HG03108 (cell line): Measurements from ENCODE around the gene ANXA11.

Experiments used
- ATAC-seq: cut with Tn5 transposase; IDR thresholded peaks from one replicate; pipeline ENCODE4 v1.9.1; 2021; ENCODE audit warnings: moderate library complexity; ENCODE audit not compliant: unreplicated experiment

The ANXA11 gene

DNA sequence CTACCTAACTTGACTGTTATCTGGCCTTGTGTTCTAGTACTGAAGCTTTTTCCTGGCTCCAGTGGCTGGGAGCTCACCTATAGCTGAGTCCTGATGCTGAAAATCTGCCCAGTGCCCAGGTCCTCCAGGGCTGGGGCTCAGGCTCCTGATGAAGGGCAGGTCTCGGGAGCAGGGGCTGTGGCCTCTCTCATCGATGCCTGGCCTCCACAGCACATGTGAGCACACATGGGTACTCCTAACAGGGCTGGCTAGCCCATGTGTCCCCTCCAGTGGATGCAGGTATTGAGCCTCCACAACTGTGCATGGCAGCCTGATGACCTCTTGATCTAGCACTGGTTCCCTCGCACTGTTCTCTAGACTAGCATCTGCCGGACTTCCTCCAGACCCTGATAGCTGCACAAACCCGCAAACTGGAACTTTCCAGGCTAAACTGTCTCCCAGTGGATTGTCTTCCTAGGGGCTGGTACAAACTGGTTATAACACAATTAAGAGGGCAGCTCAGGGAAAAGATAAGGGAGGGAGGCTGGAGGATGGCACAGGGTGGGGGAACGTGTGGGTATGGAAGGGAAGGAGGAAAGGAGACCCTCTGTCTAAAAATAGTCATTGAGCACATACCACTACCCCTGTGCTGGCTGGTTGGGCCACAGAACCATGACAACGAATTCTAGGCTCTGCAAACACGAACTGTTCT lies 37.7 kb downstream of the ANXA11 start:
- ATAC-seq, result no peak

DNA sequence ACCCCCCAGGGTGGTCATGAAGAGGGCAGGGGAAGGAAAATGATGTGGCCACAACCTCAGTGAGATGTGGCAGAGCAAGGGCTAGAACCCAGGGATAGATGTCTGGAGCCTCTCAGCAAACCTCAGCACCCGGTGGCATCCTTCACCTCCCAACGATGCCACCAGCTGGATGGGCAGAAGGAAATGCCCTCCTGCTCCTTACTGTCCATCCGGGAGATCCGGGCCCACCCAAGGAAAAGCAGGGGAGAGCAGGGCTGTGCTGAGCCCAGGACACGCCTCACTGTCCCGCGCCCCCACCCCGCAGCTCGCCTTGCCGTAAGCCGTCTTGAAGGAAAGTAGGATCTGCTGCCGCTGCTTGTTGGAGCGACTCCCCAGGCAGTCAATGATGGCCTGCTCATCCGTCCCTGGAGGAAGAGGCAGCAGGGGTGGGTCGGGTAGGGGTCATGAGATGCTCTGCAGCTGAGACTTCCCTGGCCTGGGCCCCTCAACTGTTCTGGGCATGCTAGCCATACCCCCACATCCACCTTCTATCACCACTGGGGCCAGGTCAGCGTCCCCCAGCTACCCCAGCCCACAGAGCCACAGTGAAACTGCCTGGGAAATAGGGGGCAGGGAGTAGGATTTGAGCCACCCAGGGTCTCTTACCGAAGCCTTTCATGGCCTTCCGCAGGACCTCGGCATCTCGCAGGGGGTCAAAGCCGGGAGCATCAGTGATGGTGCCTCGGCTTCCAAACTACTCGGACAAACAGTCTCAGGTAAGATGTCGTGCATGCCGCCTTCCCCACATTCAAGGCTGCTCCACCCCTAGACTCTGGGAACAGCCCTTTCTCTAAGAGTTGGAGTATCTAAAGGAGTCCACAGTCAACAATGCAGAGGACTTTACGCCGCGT lies 38.5 kb downstream of the ANXA11 start:
- ATAC-seq, result no peak

DNA sequence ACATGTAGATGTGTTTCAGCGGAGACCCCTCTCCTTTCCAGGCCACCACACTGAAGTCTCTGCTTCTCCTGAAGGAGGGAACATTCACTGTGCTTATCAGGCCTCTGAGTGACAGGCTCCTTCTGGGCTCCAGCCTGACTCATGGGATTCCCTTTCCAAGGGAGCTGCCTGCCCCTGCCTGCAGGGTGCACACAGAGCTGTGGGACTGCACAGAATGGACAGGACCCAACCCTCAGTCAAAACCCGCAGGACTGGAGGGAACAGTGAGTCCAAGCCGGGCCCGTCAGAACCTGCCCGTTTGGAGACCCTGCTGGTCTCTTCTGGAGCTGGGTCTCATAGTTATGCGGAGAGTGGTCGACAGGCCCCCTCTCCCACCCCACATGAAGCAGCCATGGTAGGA lies 40.2 kb downstream of the ANXA11 start:
- ATAC-seq, result no peak

DNA sequence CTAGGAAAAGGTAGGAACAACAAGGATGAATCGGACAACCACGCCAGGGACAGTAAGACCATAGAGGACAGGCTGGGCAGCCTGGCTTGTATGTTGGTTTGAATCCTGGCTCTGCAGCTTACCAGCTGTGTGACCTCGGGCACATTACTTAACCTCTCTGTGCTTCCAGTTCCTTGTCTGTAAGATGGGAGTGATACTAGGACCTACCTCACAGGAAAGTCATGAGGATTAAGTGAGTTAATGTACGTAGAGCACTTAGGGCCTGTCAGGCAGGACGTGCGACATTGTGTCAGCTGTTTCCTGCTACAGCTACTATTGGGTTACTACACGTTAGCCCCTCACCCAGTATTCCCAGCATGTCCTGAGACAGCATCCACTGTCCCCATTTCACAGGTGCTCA lies 40.7 kb downstream of the ANXA11 start:
- ATAC-seq, result no peak

DNA sequence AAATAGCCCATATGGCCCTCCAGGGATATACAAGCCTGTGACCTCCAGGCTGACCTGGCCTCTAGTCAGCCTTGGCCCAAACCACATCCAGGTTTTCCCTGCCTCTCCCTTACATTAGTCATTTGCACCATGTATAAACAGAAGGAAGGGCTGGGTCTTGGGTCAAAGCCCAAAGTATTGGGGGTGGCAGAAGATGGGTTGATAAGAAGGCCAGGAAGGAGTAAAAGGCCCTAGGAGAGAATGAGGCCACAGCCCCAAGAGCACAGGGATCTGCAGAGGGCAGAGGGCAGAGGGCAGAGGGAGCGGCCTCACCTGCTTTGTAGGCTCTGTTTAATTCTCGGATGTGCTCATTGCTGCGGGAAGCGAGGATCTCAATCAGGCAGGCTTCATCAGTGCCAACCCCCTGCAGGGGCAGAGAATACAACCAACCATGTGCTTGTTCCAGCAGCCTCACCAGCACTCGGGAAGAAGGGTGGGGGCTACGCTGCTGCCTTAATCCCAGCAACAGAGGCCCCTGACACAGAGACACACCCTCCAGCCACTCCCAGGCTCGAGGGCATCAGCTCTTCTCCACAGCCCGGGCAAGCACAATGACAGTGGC lies 41.5 kb downstream of the ANXA11 start:
- no peak for ATAC-seq

DNA sequence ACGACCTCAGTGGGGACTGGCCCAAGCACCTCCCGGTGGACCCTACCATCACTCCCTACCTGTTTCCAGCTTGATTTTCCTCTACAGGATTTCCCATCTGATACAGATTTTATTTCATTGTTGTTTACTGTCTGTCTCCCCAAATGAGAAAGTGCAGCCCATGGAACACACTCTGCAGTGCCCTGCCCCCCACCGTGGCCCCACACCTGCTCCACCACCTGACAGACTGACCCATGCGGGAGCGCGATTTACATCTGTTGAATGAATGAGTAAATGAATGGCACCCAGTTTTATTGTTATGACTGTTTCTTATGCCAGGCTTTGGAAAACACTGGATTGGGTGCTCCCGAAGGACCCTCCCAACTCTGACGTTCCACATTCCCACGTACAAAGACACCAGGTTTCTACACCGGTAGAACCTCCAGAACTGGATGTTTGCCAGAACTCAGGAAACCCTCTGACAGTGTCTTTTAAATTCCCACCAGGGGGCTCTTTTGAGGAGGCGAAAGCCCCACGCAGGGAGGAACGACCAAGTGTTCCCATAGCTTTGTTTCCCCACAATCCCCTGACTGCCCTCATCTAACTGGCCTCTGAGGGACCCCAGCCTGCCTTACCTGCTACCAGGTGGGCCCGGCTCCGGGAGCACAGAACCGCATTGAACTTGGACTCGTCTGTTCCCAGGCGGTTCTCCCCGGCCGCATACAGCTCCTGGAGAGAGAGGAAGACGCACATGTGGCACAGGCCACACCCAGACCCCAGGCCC lies 43.8 kb downstream of the ANXA11 start:
- ATAC-seq, result no peak

DNA sequence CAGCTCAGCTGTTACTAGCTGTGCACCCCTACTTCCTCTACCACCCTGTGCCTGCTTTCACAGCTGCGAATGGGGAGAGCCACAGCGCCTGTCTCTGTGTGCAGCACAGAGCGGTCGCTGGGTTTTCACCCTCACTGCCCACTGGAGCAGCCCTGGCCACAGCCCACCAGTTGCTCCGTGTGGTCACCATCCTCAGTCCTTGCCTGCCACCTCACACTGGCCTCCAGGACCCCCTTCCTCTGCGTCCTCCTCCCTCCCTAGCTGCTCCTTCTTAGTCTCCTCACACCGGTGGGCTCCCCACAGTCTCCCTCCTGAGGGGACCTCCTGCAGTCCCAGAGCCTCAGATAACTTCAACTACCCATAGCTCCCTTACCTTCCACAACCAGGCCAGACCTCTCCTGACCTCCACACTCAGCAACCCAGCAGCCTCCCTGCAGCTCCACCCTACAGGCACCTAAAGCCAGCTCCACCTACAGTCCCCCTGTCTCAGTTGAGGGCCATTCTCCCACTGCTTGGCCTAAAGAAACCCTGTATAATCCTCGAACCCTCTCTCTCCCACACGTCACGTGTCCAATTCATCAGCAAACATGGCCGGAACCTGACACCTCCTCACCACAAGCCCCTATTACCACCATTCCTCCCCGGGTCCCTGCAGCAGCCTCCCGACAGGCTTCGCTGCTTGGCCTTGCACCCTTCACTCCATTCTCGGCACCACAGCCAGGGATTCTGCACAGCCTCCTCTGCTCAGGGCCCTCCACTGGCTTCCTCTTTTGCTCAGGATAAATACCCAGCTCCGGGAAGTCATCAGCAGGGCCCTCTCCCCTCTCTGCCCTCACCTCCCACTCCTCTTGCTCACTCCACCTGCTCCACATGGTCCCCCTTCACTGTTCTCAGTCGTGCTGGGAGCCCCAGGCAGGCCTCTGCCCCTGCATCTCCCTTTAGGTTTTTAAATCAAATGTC lies 44.7 kb downstream of the ANXA11 start:
- no peak for ATAC-seq

DNA sequence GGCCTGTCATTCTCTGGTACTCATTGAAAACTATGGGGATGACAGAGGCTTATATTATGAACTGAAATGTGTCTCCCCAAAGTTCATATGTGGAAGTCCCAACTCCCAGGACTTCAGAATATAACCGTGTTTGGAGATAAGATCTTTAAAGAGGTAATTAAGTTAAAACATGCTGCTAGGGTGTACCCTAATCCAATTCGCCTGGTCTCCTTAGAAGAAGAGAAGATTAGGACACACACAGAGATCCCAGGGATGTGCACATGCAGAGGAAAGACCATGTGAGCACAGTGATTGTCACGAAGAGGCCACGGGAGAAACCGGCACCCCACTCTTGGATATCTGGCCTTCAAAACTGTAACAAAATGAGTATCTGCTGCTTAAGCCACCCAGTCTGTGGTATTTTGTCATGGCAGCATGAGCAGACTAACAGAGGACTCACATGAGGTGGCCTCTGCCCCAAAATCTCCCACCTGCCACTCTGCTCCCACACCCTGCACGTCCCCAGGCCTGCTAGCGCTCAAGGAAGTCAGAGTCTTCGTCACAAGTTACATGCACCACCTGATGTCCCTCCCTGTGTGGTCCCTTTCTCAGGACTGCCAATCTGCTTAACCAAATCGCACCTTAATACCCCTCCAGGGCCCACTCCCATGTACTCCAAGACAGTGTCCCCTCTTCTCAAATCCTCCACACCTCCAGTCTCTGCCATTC lies 46.0 kb downstream of the ANXA11 start:
- ATAC-seq, result no peak

DNA sequence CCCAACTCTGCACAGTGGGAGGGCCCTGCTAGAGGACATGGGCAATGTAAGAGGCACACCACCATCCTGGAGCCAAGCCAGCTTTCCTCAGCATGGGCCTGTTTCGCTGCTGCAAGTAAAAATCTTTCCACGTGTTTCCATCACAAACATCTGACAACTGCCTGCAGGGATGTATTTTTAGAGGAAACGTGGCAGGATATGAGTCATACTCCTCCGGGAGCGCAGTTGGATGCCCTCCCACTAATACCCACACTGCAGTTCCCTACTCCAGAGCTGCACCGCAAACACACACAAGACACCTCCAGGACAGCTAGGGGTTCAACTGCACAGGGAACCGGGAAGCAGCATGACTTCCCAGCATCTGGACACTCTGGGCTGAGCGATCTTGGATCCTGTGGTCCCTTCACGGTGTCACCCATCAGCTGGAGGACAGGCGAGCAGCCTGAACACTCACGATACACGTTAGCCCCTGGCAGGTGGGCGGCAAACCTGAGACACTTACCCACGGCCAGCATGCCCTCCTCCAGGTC lies 46.7 kb downstream of the ANXA11 start:
- no peak for ATAC-seq

DNA sequence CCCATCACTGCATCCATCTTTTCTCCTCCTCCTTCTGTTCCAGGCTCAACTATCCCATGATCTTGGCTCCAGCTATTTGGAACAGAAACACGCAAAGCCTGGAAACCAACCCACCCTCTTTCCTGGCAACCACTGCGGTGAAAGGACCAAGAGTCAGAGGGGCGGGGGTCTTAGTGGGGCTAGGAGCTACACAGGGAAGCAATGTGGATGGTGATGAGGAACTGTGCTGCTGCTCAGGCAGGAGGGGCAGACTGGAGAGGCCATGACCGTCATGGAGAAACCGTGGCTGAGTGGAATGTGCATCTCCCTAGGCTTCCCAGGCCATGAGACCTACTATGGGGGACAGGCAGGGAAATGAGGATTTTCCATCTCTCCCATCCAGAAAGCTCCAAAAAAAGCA lies 47.2 kb downstream of the ANXA11 start:
- no peak for ATAC-seq

DNA sequence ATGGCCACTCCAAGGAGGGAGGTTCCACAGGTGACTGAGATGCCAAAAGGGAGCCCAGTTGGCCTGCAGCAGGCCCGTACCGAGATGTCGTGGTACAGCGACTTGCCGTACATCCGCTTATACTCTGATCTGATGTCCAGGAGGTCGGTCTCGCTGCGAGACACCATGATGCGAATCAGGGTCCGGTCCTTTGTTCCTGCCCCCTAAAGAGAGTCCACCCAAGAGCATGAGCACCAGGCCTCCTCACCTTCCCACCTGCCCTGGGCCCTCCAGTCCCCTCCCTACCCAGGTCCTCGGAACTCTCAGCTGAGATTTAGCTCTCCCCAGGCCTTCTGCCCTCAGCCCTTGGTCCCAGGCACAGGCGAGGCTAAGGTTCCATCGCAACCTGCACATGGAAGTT lies 47.8 kb downstream of the ANXA11 start:
- ATAC-seq, result no peak

DNA sequence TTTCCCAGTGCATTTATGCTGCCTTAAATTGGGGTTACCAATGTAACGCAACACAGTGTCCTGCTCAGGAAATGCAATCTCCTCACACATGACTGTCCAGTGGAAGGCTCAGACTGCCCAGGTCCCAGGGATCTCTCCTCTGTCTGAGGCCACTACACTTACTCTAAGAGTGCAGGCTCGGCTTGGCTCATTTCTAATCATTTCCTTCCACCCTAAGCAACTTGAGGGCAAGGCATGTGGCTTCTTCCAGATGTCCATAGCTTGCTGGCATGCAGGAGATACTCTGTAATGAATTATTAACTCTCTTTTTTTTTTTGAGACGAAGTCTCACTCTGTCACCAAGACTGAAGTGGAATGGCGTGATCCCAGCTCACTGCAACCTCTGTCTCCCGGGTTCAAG lies 49.1 kb downstream of the ANXA11 start:
- no peak for ATAC-seq

DNA sequence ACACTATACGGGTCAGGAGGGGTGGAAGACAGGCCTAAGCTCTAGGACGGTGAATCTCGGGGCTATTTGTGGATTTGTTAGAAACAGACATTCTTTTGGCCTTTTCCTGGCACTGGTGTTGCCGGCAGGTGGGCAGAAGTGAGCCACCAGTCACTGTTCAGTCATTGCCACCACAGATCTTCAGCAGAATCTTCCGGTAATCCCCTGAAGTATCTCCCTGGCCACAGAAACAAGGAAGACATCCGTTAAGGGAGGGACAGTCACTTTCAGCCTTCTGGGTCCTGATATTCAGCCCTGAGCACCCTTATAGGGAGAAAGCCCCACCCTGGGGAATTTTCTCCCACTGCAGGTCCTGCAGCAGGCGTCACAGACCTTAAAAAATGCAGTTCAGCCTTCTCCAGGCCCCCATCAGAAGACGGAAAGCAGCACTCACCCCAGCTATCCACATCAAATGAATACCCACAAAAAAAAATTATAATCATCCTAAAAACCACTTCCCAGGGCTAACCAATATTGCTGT lies 49.6 kb downstream of the ANXA11 start:
- ATAC-seq, result no peak

DNA sequence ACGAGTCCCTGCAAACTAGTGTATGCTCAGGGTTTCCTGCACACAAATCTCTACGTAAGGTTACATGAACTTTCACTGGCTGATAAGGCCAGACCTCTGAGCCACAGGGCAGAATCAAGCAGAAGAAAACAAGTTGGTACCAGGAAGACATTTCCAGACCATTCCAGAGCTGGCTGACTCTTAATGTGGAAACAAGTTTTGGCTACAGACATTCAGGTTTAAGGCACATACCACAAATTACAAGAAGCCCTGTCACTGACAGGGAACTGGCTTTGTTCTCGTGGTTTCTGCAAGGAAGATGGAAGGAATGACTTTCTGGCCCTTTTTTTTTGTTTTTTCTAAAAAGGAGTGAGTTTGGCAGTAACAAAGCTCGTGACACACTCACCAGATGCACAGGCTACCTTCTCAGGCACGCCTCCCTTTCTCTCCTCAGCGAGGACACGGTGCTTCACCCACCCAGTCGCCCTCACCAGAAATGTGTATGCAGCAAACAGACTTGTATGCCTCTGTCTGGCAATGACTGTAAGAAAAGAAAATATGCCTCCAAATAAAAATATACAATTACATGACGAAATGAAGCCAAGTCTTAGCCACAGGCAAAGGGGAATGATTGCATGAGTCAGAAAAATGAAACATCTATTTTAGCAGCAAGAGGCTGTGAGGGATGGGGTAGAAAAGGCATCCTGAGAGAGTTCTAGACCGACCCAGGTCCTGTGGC lies 50.2 kb downstream of the ANXA11 start:
- ATAC-seq, result no peak

DNA sequence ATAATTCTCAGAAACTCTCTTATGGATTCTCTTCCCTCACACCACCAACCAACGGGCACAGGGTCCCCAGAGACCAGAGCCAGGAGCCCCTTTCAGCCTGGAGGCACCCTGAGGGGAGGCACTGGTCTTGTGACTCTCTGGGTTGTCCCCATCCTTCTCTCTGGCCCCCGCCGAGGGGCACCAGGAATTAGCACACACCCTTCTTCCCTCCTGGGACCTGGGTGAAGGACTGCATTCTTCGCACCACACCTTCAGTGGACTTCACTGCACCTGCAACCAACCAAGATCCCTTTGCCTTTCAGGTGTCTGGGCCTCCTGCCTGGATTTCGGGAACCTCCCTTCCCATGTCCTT lies 50.7 kb downstream of the ANXA11 start:
- no peak for ATAC-seq

DNA sequence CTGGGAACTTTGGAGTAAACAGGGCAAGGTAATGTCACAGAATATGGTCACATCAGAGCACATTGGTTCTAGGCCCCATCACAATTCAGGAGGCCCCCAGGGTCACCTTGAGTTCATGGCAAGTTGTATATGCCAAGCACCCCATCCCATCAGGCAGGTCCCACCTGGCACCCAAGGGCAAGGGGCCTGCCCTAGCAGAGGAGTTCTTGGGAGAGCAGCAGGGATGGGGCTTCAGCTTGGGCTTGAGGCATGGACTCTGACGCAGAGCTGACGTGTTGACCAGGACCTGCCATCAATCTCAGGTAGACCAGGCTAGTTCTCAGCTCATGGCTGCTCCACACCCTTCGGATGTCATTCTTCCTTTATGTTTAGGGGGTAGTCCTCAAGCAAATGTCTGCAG lies 51.9 kb downstream of the ANXA11 start:
- ATAC-seq, result no peak

DNA sequence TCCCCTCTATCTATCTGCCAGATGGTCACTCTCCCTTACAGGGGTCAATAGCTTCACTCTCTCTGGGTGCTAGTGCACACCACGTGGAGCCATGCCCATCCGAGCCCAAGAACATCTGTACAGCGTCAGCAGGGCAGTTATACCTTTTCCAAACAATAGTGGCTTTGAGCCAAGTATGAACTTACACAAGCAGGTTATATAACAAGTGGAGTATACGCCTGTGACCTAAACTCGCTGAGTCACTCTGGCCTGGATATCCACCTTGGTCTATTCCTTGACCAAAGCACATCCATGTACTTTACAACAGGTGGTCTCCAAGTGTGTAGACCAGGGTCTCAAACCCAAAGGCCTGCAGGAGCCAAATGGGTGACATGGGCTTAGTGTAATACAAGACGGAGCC lies 52.5 kb downstream of the ANXA11 start:
- no peak for ATAC-seq

DNA sequence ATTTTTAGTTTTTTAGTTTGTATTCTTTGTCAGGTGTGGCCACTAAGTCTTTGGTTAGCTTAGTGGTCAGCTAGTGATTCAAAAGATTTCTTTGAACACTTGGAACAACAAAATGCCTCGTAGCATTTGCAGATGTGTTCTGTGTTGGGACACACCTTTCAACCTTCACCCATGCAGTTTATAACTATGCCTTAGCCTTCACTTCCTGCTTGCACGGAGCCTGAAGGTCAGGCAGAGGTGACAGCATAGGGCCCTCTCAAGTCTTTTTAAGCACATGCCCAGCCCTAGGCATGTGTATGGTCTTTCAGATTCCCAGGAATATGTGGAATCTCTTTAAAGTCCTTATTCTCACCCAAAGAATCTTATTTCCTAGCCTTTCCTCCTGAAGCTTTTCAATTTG lies 55.2 kb downstream of the ANXA11 start:
- no peak for ATAC-seq

DNA sequence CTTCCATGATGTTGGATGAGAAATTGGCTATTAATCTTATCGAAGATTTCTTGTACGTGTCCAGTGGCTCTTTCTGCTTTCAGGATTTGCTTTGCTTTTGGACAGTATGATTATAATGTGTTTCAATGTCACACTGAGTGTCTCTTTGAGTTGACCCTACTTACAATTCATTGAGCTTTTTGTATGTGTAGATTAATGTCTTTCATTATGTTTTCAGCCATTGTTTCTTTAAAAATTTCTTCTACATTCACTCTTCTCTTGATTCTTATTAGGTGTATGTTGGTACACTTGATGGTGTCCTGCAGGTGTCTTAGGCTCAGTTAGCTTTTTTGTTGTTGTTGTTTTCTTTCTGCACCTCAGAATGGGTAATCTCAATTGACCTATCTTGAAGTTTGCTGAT lies 56.2 kb downstream of the ANXA11 start:
- no peak for ATAC-seq
